ENCODE data around the gene PLCE1.

The PLCE1 gene

GRCh38 chr10:94010886-94011285 is 17.2 kb downstream of the PLCE1 start:
- no peak overlapping the region for H3K27ac ChIP-seq
- no peak for TF ChIP-seq CTCF (conservative IDR thresholded peaks at IDR 0.05)
- no peak for TF ChIP-seq ZFX (IDR thresholded peaks at IDR 0.05)

- TF ChIP-seq CTCF (conservative IDR thresholded peaks at IDR 0.05) (no peak), ZFX (IDR thresholded peaks at IDR 0.05) (no peak)
- no peak overlapping the region for H3K27ac ChIP-seq
These were observed 17.6 kb downstream of the PLCE1 start for GRCh38 chr10:94011296-94011695.

GRCh38 chr10:94012834-94013233 is 19.1 kb downstream of the PLCE1 start:
- H3K27ac ChIP-seq = no peak overlapping the region
- no peak for TF ChIP-seq CTCF (conservative IDR thresholded peaks at IDR 0.05)
- no peak for TF ChIP-seq ZFX (IDR thresholded peaks at IDR 0.05)

GRCh38 chr10:94013331-94013760 is 19.6 kb downstream of the PLCE1 start:
- H3K27ac ChIP-seq = no peak overlapping the region
- TF ChIP-seq ZFX (IDR thresholded peaks at IDR 0.05) (no peak), CTCF (conservative IDR thresholded peaks at IDR 0.05) (no peak)

- no peak for TF ChIP-seq ZFX (IDR thresholded peaks at IDR 0.05)
- no peak for TF ChIP-seq CTCF (conservative IDR thresholded peaks at IDR 0.05)
- no peak overlapping the region for H3K27ac ChIP-seq
These were observed 20.6 kb downstream of the PLCE1 start for GRCh38 chr10:94014304-94014703.

- no peak overlapping the region for H3K27ac ChIP-seq
These were observed 23.3 kb downstream of the PLCE1 start for GRCh38 chr10:94016727-94017714.

More at GRCh38 chr10:94016727-94017714, 23.3 kb downstream of the PLCE1 start:
- TF ChIP-seq CTCF (conservative IDR thresholded peaks at IDR 0.05) = no peak
- no peak for TF ChIP-seq ZFX (IDR thresholded peaks at IDR 0.05)

Data from C4-2B (cell line).